Measurements from ENCODE around the gene RET.
"Not testable (repeated sequence)": the region's sequence is repeated elsewhere in the genome, so short reads cannot be mapped to it uniquely, and the experiment has no call there.

RET gene

DNA sequence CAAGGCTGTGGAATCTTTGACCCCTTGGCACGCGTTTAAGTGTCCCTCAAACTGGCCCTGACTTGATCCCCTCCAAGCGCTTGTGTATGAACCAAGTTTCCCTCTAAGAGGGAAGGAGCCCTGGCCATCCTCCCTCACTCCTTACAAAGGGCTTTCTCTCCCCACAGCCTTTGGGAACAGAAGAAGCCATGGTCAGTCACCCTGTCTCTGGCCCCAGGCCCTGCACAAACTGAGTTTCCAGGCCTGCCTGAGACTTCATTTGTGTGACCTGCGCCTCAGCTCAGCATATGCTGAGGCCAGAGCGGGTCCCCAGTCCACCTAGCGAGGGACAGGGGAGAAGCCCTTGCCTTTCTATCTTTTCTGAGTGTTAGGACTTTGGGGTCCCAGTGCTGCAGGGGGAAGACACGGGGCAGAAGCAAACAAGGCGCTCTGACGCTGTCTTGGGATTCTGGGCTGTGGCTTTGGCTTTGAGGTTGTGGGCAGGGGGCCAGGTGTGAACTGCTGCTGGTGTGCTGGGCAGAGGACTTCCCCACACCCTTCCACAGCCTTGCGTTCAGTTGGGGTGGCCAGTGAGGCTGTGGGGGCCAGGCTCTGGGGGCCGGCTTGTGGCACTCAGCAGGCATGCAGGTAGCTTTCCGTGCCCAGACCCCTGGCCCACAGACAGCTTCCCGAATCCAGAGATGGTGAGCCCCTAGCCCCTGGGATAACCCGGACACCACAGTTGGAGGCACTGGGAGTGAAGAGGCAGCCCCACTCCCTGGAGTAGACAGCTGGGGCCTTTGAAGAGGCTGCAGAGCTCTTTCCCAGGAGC, 1.5 kb downstream of the RET start:
- no peak for DNase-seq (ENCODE audit: low spot score)

DNA sequence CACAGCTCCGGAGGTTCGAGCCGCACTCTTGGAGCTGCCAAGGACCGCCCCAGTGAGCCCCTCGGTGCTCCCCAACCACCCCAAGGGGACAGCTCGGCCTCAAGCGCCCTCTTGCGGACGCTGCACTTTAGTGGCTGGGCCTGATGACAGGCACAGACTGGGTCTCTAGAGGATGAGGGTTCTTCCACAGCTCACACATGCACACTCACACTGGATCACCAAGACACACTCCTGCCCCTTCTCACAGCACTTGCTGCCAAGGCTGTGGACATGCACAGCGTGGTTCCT, 2.1 kb downstream of the RET start:
- DNase-seq (ENCODE audit: low spot score), result peak; percentile 63

DNA sequence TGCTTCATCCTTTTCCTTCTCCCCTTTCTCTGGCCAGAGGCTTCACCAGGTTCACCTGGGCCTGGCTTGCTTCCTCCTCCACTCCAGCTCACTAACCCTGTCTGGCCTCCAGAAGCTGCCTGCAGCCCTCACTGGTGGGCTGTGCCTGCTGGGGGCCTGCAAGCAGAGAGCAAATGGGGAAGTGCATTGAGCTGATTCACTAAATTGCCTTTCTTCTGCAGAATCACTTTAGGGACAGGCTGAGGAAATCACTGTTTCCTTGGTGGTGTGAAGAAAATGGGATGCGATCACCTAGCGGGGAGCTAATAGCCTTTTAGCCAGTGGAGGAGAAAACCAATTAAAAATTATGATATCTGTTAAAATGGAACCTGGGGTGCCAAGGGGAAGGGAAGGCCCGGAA, 3.0 kb downstream of the RET start:
- DNase-seq (ENCODE audit: low spot score), result no peak

DNA sequence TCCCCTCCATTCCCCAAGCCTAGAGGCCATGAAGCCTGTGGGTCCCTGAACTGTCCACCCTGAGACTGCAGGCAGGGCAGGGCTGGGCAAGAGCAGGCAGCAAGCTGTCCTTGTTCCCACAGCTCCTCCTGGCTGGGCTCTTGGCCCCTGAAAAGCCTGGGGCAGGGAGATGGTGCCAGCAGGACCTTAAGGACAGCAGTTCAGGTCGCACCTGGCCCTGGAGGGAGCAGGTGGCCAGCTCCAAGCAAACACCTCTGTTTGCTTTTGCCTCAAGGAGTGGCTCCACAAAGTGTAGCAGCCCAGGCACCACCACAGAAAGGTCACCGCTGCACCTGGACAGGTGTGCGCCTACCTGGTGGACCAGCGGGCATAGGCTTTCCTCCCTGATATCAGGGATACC, 5.2 kb downstream of the RET start:
- no peak for DNase-seq (ENCODE audit: low spot score)

DNA sequence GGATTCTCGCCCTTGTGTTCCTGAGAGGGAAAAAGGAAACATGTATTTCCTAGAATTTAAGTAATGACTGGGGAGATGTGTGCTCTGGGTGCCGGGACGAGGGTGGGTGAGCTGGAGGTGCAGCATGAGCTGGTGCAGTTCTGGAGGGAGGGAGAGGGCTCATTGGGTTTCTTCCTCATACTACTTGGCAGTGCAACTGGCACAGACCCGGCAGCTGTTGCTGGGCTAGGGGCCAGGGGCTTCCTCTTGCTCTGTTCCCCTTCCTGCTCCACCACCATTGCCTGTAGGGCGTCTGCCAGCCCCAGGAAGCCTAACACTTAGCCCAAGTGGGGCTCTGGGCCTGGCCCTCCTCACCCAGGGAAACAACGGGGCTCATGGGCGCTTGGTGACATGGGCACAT, 5.9 kb downstream of the RET start:
- no peak for DNase-seq (ENCODE audit: low spot score)

GRCh38 chr10:43083764-43084163, 6.9 kb downstream of the RET start:
- no peak for DNase-seq (ENCODE audit: low spot score)

DNA sequence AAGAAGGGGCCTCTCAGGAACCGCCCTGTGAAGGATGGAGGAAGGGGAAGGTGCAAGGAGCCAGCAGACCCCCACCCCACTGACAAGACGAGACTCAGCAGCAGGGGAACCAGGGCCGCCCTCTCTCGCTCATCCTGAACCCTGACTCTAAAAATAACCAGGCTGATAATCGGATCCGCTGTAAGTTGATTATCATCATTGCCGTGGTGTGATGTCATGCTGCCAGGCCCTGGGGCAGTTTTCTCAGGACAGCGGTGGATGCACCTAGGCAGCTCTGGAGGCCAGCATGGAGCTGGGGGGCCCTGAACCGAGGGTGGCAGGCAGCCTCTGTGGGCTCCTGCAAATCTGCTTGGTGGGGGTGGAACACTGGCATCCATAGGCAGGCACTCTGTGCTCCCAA, 7.9 kb downstream of the RET start:
- DNase-seq (ENCODE audit: low spot score), result no peak

- no peak for DNase-seq (ENCODE audit: low spot score)
These were observed 9.6 kb downstream of the RET start for GRCh38 chr10:43086321-43086942.

- no peak for DNase-seq (ENCODE audit: low spot score)
These were observed 12.7 kb downstream of the RET start for GRCh38 chr10:43089519-43089918.

- no peak for DNase-seq (ENCODE audit: low spot score)
These were observed 13.3 kb downstream of the RET start for GRCh38 chr10:43090188-43090587.

DNA sequence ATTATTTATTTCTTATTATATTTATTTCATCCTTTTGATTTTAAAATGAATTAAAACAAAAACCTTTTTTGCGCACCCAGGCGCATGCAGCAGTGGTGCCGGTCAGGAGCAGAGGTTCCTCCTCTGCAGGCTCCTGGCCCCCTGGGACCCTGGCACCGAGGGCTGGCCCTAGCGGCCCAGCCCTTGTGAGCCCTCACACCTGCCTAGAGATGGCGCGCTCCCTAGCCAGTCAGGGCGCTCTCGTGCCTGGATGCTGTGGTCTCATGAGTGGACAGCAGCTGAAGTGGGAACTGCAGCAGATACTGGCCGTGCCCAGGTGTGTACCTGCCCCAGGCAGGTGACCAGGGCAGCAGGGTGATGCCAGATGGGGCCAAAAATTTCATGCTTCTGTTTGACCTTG, 13.8 kb downstream of the RET start:
- no peak for DNase-seq (ENCODE audit: low spot score)

- DNase-seq (ENCODE audit: low spot score), result no peak
These were observed 15.0 kb downstream of the RET start for GRCh38 chr10:43091846-43092245.

DNA sequence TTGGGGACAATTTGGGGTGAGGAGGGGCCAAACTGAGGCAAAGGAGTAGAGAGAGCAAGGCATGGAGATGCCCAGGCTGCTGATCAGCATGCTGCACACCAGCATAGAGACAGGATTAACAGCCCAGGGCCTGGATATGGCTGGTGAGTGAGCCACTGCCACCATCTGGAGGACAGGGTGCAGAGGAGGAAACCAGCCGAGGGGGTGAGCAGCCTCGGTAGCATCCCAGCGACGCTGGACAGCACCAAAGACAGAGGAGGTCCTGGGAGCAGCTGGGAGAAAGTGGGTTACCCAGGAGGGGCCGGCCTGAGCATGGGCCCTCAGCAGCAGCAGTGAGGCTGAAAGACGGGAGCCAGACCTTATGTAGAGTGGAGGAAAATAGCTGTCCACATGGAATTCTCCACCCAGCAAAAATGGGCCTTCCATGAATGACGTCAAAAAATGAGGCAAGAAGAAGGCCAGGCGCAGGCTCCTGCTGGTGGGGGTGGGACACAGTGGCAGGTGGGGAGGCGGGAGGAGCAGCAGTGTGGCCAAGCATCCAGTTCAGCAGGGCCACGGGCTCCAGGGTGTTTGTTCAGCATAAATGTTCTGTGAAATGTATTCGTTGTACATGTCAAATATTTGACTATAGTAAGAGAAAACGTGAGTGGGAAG, 16.7 kb downstream of the RET start:
- no peak for DNase-seq (ENCODE audit: low spot score)

DNA sequence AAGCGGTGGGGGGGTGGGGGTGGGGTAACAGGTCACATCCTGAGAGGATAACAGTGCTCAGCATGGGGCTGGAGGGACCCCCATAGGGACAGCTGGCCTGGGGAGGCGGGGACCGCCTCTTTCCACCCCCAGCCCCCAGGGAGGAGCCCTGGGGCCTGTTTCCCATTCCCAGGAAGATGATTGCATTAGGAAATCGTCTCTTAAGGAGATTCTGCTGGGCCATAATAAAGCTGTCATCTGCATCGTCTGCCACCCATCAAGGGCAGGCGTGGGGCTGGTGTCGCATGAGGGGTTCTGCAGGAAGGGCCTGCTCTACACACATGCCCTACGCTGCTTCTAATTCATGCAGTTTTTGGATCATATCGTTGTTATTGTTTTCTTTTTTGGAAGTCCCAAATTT, 17.2 kb downstream of the RET start:
- DNase-seq (ENCODE audit: low spot score), result no peak

DNA sequence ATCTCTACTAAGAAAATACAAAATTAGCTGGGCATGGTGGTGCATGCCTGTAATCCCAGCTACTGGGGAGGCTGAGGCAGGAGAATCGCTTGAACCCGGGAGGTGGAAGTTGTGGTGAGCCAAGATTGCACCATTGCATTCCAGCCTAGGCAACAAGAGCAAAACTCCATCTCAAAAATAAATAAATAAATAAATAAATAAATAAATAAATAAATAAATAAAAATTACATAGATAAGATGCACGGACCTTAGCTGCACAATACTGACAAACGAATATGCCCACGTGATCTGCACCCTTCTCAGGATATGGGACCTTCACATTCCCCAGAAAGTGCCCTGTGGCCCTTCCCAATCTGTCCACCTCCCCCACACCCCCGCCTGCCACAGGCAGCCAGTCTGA, 22.5 kb downstream of the RET start:
- DNase-seq (ENCODE audit: low spot score), result not testable (repeated sequence)

DNA sequence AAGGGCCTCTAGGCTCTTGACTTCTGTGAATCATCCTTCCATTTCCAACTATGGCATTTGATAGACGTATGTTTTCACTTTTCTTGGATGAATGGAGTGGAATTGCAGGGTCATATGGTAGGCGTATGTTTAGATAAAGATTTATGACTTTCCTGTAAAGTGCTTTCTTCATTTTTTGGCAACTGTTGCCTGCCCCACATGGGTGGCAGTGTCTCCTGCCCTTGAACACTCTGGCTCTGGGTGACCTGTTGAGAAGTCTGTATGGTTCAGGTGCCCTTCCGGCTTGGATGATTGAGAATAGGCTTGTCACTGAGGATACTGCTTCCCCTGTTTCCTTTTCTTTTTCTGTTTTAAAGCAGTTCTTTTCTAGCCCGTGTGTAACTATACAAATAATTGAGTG, 23.1 kb downstream of the RET start:
- no peak for DNase-seq (ENCODE audit: low spot score)

DNA sequence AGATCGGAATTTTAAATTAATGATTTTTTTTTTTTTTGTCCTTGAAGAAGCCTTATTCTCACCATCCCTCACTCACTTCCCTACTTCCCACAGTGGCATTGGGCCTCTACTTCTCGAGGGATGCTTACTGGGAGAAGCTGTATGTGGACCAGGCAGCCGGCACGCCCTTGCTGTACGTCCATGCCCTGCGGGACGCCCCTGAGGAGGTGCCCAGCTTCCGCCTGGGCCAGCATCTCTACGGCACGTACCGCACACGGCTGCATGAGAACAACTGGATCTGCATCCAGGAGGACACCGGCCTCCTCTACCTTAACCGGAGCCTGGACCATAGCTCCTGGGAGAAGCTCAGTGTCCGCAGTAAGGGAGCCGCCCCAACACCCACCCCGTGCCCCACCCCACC, 23.5 kb downstream of the RET start:
- DNase-seq (ENCODE audit: low spot score), result no peak

- DNase-seq (ENCODE audit: low spot score), result no peak
These were observed 25.4 kb downstream of the RET start for GRCh38 chr10:43102063-43102828.

- DNase-seq (ENCODE audit: low spot score), result peak; percentile 76
These were observed 28.5 kb downstream of the RET start for GRCh38 chr10:43105102-43105955.

GRCh38 chr10:43105956-43106229, 29.0 kb downstream of the RET start:
- no peak for DNase-seq (ENCODE audit: low spot score)

DNA sequence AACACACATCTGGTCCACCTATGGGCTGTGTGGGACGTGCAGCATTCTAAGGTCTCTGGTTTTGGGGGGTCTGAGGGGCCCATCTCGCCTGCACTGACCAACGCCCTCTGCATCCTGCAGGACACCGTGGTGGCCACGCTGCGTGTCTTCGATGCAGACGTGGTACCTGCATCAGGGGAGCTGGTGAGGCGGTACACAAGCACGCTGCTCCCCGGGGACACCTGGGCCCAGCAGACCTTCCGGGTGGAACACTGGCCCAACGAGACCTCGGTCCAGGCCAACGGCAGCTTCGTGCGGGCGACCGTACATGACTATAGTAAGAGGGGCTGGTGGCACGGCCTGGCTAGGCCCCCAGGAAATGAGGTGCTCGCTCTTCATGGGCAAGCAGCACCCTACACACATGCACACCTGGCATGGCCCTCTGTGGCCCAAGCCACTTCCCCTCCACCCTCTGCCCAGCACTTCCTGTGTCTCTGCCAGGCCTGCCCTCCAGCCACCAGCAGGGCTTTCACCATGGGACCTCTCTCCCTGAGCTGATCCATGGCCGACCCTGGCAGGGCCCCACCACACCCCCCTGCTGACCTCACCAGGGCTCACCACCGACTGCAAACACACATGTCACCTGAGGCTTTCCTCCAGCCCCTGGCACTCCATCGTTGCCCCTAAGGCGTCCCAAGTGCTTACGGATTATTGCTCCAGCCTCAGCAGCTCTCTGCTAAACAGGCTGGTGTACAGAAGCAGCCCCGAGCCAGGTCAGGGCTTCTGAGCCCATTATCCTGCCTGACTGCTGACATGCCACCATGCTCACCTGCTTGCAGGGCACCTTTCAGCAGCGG, 29.6 kb downstream of the RET start:
- no peak for DNase-seq (ENCODE audit: low spot score)

Measured in NAMALWA (cell line).